Ascending aorta (tissue), 2 donors: ENCODE results near the gene BBS4. TPM values are rescaled to one million over a fixed set of nuclear protein-coding genes. Genes with fewer than 3 reads are reported as not detected.

Experiments
- DNase-seq, 2 donors: peaks; one replicate each; pipeline ENCODE4 v3.0.0-alpha.2; 2019; ENCODE audit warnings: low spot score in 2 of 2
- H3K27ac ChIP-seq, 2 donors: fragments of 200-600 bp; sonication (generic); one replicate each; pipeline ENCODE4 v1.5.1; 2016 to 2017; ENCODE audit warnings: mild to moderate bottlenecking in 1 of 2
- H3K27me3 ChIP-seq: fragments of 200-600 bp; sonication (generic); one replicate; pipeline ENCODE4 v1.5.1; 2017
- H3K36me3 ChIP-seq, 2 donors: fragments of 200-600 bp; sonication (generic); one replicate each; pipeline ENCODE4 v1.5.1; 2016
- H3K4me1 ChIP-seq, 2 donors: fragments of 200-600 bp; sonication (generic); one replicate each; pipeline ENCODE4 v1.5.1; 2016 to 2017; ENCODE audit warnings: mild to moderate bottlenecking in 1 of 2
- H3K4me3 ChIP-seq, 2 donors: fragments of 200-600 bp; sonication (generic); one replicate each; pipeline ENCODE4 v1.5.1; 2016 to 2017; ENCODE audit warnings: mild to moderate bottlenecking in 1 of 2
- H3K9me3 ChIP-seq, 2 donors: fragments of 200-600 bp; sonication (generic); one replicate each; pipeline ENCODE4 v1.5.1; 2016
- intact Hi-C: fragments of 100-400 bp; cut with DNase I; formaldehyde crosslinking; loops from one replicate; pipeline ENCODE4 v1.15.1; 2023
- total RNA-seq: library from RNA; depleted of rRNA; stranded (reverse); fragments of >200 nt; gene quantifications from one replicate; pipeline ENCODE4 v1.1.0, GENCODE V29; 2016
- TF ChIP-seq, protein P1 (sequence below), 3 experiments: fragments of 200-600 bp in 2 of 3; fragments of 450-650 bp in 1 of 3; sonication (generic) in 2 of 3; IDR thresholded peaks; one replicate each; pipeline ENCODE4 v1.5.1; 2016 to 2019; ENCODE audit warnings: antibody characterized with exemption in 3 of 3, mild to moderate bottlenecking in 1 of 3, moderate library complexity in 1 of 3

The BBS4 gene
- total RNA-seq, 1 donor from 2014 or later = 9.9 TPM

GRCh38 chr15:72735111-72735510 lies 49.1 kb downstream of the BBS4 start:
- intact Hi-C loops = no loop called here

GRCh38 chr15:72737061-72737460 lies 51.1 kb downstream of the BBS4 start:
- Histone ChIP-seq H3K27me3 (no peaks in the 10 kb centered on the region), H3K4me1 (no peaks in the 10 kb centered on the region), H3K9me3 (no peaks in the 10 kb centered on the region), H3K4me3 (no peak overlapping the region), H3K27ac (no peak overlapping the region), H3K36me3 (peaks cover 35 to 67% of the 10 kb centered on the region in 2 donors)
- no peak for DNase-seq
- intact Hi-C loops = no loop called here
- TF ChIP-seq, protein P1, sequence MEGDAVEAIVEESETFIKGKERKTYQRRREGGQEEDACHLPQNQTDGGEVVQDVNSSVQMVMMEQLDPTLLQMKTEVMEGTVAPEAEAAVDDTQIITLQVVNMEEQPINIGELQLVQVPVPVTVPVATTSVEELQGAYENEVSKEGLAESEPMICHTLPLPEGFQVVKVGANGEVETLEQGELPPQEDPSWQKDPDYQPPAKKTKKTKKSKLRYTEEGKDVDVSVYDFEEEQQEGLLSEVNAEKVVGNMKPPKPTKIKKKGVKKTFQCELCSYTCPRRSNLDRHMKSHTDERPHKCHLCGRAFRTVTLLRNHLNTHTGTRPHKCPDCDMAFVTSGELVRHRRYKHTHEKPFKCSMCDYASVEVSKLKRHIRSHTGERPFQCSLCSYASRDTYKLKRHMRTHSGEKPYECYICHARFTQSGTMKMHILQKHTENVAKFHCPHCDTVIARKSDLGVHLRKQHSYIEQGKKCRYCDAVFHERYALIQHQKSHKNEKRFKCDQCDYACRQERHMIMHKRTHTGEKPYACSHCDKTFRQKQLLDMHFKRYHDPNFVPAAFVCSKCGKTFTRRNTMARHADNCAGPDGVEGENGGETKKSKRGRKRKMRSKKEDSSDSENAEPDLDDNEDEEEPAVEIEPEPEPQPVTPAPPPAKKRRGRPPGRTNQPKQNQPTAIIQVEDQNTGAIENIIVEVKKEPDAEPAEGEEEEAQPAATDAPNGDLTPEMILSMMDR (IDR thresholded peaks at IDR 0.05) = no peak

More at GRCh38 chr15:72735111-72735510, 49.1 kb downstream of the BBS4 start:
- no peaks in the 10 kb centered on the region for H3K27me3 ChIP-seq
- no peaks in the 10 kb centered on the region for H3K4me1 ChIP-seq
- peaks cover 35 to 60% of the 10 kb centered on the region in 2 donors for H3K36me3 ChIP-seq
- TF ChIP-seq, protein P1 (IDR thresholded peaks at IDR 0.05) = no peak
- H3K9me3 ChIP-seq = no peaks in the 10 kb centered on the region
- H3K4me3 ChIP-seq = no peak overlapping the region
- DNase-seq = no peak
- no peak overlapping the region for H3K27ac ChIP-seq

DNA sequence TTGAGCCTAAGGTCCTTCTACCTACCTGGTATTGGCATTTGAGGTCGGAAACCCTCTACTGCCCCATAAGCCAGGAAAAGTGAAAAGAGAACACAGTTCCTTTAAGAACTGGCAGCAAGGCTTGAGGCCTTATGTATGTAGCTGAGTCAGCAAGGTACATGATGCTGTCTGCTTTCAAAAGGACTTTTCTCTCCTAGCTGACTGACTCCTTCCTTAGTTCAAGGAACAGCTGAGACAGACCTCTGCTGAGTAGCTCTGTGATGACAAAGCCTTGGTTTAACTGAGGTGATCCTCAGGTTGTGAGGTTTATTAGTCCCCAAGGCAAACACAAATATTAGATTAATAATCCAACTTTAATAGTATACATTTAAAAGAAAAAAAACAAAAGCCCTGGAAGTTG lies 51.7 kb downstream of the BBS4 start:
- intact Hi-C loops = no loop called here
- H3K9me3 ChIP-seq = no peaks in the 10 kb centered on the region
- TF ChIP-seq, protein P1 (IDR thresholded peaks at IDR 0.05) = no peak
- no peaks in the 10 kb centered on the region for H3K27me3 ChIP-seq
- no peak for DNase-seq
- H3K36me3 ChIP-seq = peaks cover 35 to 65% of the 10 kb centered on the region in 2 donors
- H3K27ac ChIP-seq = no peak overlapping the region
- H3K4me1 ChIP-seq = no peaks in the 10 kb centered on the region
- no peak overlapping the region for H3K4me3 ChIP-seq

- Histone ChIP-seq H3K4me1 (no peaks in the 10 kb centered on the region), H3K36me3 (peaks cover 31 to 51% of the 10 kb centered on the region in 2 donors), H3K27ac (no peak overlapping the region), H3K27me3 (no peaks in the 10 kb centered on the region), H3K4me3 (no peak overlapping the region), H3K9me3 (no peaks in the 10 kb centered on the region)
- TF ChIP-seq, protein P1 (IDR thresholded peaks at IDR 0.05) = no peak
- intact Hi-C loops = no loop called here
- no peak for DNase-seq
These were observed 54.2 kb downstream of the BBS4 start for GRCh38 chr15:72740219-72740618.

- H3K27ac ChIP-seq = no peak overlapping the region
- DNase-seq = no peak
- no peaks in the 10 kb centered on the region for H3K4me1 ChIP-seq
- peaks cover 9 to 29% of the 10 kb centered on the region in 2 donors for H3K36me3 ChIP-seq
- H3K4me3 ChIP-seq = no peak overlapping the region
- H3K9me3 ChIP-seq = no peaks in the 10 kb centered on the region
- intact Hi-C loops = no loop called here
- no peaks in the 10 kb centered on the region for H3K27me3 ChIP-seq
- TF ChIP-seq, protein P1 (IDR thresholded peaks at IDR 0.05) = no peak
These were observed 63.7 kb downstream of the BBS4 start for GRCh38 chr15:72749700-72750099.
